Astrocyte of the cerebellum (primary cell): Measurements from ENCODE around the gene SHC2.
"Not testable (repeated sequence)": the region's sequence is repeated elsewhere in the genome, so short reads cannot be mapped to it uniquely, and the experiment has no call there.

ENCODE experiments used
- DNase-seq: peaks from one replicate; pipeline ENCODE4 v3.0.0-alpha.2; 2011; ENCODE audit warnings: low read depth
- H3K4me3 ChIP-seq: 2 replicates; pipeline ENCODE4 v1.5.1; 2011; ENCODE audit warnings: mild to moderate bottlenecking, low read depth, low read length, moderate library complexity
- CTCF ChIP-seq: IDR thresholded peaks from 2 replicates; pipeline ENCODE4 v1.5.1; 2012; ENCODE audit warnings: low read length, low read depth, moderate library complexity, mild to moderate bottlenecking; ENCODE audit errors: missing control alignments
- in situ Hi-C: cut with HindIII; loops from 2 replicates; pipeline ENCODE4 v1.10.0; 2017; ENCODE audit warnings: low sequenced_read_pairs

The SHC2 gene

GRCh38 chr19:384799-385169 is 76.0 kb downstream of the SHC2 start:
- no peak for DNase-seq
- H3K4me3 ChIP-seq, result no peak overlapping the region
- in situ Hi-C loops, result no loop called here
- no peak for TF ChIP-seq CTCF

GRCh38 chr19:383922-384798 is 76.7 kb downstream of the SHC2 start:
- in situ Hi-C loops, result no loop called here
- no peak for DNase-seq
- peak; percentile 21 for TF ChIP-seq CTCF
- no peak overlapping the region for H3K4me3 ChIP-seq

GRCh38 chr19:383040-383439 is 77.8 kb downstream of the SHC2 start:
- no peak for DNase-seq
- in situ Hi-C loops, result no loop called here
- no peak overlapping the region for H3K4me3 ChIP-seq
- TF ChIP-seq CTCF, result no peak

GRCh38 chr19:382578-382977 is 78.3 kb downstream of the SHC2 start:
- H3K4me3 ChIP-seq, in situ Hi-C loops: not testable (repeated sequence)
- peak; percentile 11 for DNase-seq

GRCh38 chr19:381901-382300 is 78.9 kb downstream of the SHC2 start:
- DNase-seq, in situ Hi-C loops, H3K4me3 ChIP-seq: not testable (repeated sequence)

- in situ Hi-C loops, H3K4me3 ChIP-seq: not testable (repeated sequence)
Observed at GRCh38 chr19:380618-381219, 80.1 kb downstream of the SHC2 start.

GRCh38 chr19:379796-380195 is 81.0 kb downstream of the SHC2 start:
- DNase-seq, result no peak
- no peak overlapping the region for H3K4me3 ChIP-seq
- in situ Hi-C loops, result no loop called here
- TF ChIP-seq CTCF, result no peak

More at GRCh38 chr19:380618-381219, 80.1 kb downstream of the SHC2 start:
- not testable (repeated sequence) for DNase-seq

GRCh38 chr19:378706-379105 is 82.1 kb downstream of the SHC2 start:
- in situ Hi-C loops, result no loop called here

More at GRCh38 chr19:378706-379105, 82.1 kb downstream of the SHC2 start:
- no peak for DNase-seq
- H3K4me3 ChIP-seq, result no peak overlapping the region
- TF ChIP-seq CTCF, result no peak
